GM18519 (cell line): Measurements from ENCODE around the gene YPEL2.

Experiments used
- ATAC-seq: cut with Tn5 transposase; IDR thresholded peaks from one replicate; pipeline ENCODE4 v1.9.1; 2021; ENCODE audit warnings: mild to moderate bottlenecking, moderate library complexity; ENCODE audit not compliant: unreplicated experiment, low FRiP score

Gene YPEL2

GRCh38 chr17:59355030-59355701 lies 23.7 kb downstream of the YPEL2 start:
- no peak for ATAC-seq

- ATAC-seq, result no peak
These were observed 24.4 kb downstream of the YPEL2 start for GRCh38 chr17:59355702-59356325.

DNA sequence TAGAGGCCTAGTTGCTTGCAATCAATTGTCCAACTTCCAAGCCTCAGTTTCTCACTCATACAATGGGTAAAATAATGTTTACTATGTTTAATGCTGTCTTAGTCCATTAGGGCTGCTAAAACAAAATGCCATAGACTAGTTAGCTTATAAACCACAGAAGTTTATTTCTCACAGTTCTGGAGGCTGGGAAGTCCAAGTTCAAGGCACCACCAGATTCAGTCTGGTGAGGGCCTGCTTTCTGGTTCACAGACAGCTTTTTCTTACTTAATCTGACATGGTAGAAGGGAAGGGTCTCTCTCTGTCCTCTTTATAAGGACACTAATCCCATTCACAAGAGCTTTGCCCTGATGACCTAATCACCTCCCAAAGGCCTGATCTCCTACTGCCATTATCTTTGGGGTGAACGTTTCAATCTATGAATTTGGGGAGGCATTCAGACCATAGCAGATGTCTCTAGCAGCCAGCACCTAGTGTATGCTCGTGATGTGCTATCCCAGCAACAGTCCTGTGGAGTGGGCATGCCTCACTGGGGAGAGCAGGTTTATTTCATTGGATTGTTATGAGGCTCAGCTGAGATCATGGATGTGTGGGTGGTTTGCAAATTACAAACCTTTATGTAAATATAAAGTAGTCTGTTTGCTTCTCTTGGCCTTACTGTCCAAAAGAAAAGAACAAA lies 25.2 kb downstream of the YPEL2 start:
- no peak for ATAC-seq

DNA sequence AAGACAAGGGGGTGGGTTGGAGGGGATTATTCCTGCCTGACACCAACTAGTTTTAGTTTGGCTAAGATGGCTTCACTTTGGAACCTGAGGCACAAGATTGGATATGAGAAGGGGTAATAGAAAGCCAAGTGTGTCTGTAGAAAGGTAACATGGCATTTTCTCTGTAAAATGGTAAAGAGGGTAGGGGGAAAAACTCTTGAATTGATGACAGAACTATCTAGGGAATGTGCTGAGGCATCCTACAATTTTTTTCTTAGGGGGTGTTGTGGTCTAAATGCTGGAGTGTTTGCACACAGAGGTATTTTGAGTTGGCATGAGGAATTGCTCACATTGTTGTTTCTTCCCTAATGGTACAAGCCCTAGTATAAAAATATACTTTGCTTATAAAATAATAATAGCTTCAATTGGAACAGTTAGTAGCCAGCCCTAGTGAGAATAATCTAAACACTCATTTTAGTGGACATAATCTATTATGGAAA lies 25.8 kb downstream of the YPEL2 start:
- no peak for ATAC-seq

GRCh38 chr17:59357929-59358328 lies 26.5 kb downstream of the YPEL2 start:
- no peak for ATAC-seq

DNA sequence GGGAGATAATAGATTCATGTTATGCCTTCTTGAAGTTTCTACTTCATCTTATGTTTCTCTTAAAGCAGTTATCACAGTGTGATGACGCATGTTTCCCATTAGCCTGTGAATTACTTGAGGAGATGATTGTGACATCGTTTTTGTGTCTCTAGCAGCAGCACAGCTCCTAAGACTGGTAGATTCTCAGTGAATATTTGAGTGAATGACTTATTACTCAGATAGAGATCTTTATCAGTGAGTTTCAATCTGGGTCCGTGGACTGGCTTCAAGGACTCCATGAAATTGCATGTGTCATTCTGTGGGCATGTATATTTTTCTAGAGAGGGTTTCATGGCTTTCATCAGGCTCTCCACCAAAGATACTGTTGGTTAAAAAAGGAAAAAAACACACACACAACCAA lies 29.9 kb downstream of the YPEL2 start:
- ATAC-seq, result no peak

DNA sequence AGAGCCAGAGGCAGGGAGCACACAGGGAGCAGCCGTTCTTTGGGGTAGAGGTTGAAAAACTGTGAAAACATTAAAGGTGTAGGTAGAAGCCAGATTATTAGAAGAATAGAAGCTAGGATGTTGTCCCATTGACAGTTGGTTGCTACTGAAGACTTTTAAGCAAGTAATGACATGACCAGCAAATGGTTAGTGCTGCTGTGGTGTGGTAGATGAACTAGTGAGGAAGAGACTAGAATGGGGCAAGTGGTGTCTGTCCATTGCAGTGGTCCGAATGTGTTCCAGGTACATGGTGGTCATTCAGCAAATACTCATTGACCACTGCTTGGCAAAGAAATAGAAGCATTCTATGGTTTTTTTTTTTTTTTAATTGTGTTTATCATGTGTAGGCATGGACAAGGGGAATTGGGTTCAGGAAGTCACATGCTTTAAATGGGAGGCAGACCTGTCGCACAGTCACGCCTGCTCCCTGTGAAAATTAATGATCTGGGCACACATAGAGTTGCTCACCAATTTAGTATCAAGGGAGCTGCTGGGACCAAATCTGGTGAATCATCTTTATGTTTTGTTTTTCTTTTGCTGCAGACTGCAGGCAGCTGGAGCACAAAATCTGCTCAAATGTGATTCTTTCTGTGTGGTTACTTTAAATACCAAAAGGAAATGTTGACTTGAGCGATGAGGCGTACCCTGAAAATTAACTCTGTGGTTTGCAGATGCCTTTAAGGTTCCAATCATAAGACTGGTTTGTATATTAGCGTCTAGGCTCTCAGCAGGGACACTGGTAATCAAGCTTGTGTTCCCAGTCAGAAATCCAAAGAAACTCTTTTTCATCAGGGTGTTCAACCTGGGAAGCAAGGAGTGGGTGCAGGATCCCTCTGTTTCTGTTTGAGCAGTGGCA lies 30.7 kb downstream of the YPEL2 start:
- no peak for ATAC-seq

GRCh38 chr17:59362811-59363205 lies 31.4 kb downstream of the YPEL2 start:
- ATAC-seq, result no peak

GRCh38 chr17:59365383-59365981 lies 34.0 kb downstream of the YPEL2 start:
- no peak for ATAC-seq

DNA sequence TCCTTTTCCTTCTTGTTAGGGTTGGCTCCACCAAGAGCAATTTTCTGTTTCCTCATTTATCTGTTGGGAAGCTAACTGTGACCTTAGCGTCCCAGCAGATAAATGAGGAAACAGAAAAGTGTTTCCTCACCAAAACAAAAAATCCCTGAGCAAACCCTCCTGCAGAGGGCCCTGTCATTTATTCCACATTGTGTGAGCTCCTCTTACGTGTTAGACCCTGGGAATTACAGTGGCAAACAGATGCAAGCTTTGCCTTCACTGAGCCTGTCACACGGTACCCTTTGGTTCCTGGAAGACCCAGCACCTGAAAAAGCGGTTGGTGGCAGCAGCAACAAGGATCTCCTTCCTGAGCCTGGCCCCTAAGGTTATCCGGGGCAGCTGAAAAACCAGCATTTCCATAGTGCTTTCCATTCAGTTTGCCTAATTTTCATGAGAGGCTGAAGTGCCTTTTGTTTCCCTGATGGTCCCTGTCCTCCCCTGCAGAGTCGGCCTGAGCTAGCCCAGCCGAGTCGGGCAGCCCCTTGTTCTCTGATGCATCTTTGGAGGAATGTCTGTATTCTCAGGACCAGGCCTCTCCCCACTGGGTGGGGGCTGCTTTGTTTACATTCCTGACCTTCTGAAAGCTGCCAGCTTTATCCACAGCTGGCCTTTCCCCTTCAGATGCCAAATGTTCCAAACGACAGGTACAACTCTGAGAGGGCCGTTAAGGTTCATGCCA lies 34.7 kb downstream of the YPEL2 start:
- ATAC-seq, result no peak

DNA sequence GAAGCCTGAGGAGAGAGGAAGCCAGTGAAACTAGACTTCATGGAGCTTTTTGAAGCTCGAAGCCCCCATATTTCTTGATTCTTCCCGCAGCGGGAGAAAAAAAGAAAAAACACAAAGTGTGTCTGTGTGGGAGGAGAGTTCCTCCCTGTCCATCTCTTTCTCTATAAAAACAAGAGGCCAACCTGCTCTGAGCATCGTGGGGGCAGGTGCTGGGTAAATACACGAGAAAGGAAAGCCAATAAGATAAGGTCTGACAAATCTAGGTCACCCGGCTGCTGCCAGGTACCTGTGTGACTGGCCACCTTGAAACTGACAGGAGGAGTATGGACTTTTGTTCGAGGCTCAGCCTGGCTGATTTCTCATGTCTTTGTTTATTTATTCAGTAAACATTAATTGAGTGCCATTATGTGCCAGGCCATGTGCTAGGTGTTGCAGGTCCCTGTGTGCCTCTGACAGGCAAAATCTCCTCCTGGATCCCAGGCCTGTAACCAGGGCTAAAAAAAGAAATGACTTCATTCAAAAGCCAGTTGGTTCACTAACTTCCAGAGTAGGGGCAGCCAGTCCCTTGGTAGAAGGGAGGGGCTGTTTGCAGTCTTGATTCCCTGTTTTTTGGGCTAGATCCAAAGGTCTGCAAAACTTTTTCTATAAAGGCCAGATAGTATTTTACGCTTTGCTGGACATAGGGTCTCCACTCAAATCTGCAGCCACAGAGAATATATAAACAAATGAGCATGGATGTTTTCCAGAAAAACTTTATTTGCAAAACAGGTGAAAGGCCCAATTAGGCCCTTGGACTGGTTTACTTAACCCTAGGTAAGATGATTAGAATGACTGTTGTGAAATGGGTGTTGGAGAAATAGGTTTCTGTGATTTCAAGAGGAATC lies 35.6 kb downstream of the YPEL2 start:
- no peak for ATAC-seq

- ATAC-seq, result no peak
These were observed 36.2 kb downstream of the YPEL2 start for GRCh38 chr17:59367657-59368045.

GRCh38 chr17:59368218-59368857 lies 36.9 kb downstream of the YPEL2 start:
- ATAC-seq, result no peak

- no peak for ATAC-seq
These were observed 37.8 kb downstream of the YPEL2 start for GRCh38 chr17:59369031-59369975.

DNA sequence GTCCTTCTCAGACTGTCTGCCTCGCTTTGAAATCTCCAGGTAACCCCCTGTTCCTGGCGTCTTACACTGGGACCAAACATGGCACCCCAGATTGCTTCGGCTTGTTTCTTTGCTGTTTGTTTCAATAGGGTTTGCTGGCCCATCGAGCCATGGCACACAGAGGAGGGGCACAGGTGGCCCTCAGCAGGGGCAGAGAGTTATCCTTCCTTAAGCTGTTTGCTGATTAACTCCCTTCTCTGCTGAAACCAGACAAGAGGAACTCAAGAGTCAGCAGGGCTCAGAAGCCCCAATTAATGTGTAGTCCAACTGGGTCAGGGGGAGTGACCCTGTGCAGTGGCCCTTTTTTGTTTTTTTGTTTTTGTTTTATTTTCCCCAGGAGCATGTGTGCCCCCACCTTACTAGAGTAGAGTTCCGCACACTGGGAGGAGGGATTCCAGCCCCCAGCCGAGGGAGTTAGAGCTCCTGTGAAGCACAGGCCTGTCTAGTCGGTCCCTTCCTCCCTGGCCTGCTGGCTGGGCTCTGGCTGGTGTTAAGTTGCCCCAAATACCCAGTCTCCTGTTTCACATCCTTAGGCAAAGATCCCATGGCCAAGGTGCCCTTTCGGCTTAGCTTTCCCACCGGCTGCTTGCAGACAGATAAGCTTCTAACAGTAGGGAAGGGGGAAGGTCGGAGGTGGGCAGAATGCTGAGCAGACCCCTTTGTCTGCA lies 39.3 kb downstream of the YPEL2 start:
- no peak for ATAC-seq

DNA sequence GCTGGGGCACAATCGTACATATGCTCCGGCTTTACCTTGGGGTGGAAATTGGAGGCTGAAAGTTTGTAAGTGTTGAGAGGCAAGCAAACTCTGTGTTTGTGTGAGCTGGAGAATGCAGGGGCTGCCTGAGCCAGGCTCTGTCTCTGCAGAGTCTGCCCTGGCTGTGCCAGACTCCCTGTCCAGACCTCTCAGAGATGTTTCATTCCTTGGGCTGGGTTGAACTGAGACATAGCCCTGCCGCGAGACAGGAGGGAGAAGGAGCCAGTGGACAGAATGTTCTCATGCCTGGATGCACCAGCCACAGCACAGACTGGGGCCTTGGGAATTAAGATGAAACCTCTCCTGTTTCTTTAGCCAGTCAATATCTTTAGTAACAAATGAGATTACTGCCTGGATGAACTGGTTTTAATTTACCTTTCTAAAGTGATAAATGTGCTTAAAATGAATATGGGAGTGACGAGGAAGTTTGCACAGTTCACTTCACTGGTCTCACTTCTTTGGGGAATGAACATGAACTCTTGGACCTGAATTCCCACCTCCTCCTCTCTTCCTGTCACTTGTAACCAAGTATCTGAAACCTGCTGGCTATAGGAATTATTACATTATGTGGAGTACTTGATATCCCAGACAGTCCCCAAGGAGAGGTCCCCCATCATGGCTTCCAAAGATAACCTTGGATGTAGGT lies 40.1 kb downstream of the YPEL2 start:
- no peak for ATAC-seq
